Measurements from ENCODE around the gene PNO1.

PNO1 gene

DNA sequence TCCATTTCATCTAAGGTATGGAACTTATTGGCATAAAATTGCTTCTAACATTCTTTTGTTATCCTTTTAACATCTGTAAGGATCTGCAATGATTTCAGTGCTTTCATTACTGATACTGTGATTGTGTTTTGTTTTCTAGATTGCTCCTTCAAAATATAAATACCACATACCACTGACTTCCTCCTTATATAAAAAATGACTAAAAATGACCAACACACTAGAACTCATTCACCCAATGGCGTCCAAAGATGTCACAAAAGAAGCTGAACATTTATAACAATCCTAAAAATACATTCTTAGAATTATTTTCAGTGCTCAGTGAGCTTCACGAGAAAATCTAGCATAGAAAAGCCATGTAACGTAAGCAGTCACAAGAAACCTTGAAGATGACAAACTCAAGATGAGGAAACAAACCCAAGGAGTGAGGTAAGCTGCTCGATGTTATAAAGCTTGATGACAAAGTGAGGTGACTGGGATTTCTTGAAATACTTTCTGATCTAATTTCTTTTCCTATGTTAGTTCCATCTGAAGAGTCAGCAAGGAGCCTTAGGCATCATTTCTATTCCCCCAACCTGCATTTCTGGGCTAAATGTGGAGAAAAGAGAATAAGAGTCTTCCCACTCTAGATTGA lies 42.6 kb downstream of the PNO1 start:
- DNase-seq (ENCODE audit: low read depth, low spot score), result no peak
- TF ChIP-seq, protein P1, sequence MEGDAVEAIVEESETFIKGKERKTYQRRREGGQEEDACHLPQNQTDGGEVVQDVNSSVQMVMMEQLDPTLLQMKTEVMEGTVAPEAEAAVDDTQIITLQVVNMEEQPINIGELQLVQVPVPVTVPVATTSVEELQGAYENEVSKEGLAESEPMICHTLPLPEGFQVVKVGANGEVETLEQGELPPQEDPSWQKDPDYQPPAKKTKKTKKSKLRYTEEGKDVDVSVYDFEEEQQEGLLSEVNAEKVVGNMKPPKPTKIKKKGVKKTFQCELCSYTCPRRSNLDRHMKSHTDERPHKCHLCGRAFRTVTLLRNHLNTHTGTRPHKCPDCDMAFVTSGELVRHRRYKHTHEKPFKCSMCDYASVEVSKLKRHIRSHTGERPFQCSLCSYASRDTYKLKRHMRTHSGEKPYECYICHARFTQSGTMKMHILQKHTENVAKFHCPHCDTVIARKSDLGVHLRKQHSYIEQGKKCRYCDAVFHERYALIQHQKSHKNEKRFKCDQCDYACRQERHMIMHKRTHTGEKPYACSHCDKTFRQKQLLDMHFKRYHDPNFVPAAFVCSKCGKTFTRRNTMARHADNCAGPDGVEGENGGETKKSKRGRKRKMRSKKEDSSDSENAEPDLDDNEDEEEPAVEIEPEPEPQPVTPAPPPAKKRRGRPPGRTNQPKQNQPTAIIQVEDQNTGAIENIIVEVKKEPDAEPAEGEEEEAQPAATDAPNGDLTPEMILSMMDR (IDR thresholded peaks at IDR 0.05; ENCODE audit: low read depth, low read length), result no peak
- H3K4me3 ChIP-seq (ENCODE audit: low read depth, low read length), result no peak overlapping the region
- in situ Hi-C loops (cut with HindIII; ENCODE audit: low sequenced_read_pairs), result no loop called here

DNA sequence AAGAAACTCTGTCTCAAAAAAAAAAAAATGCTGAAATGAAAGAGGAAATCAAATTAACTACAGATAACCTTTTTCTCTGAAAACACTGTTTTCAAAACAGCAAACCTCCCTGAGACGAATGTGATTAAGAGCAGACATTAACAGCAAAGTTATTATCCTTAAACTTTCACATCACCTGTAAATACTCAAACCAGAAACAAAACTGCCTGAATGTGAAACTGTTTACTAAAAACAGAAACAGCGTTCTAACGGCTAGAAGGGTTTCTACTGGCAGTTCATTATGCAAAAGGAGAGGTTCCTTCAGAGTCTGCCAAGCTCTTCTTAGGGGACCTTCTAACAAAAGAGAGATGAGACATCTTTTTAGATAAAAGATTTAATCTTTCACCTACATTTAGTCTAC lies 45.9 kb downstream of the PNO1 start:
- no peak for DNase-seq (ENCODE audit: low read depth, low spot score)

DNA sequence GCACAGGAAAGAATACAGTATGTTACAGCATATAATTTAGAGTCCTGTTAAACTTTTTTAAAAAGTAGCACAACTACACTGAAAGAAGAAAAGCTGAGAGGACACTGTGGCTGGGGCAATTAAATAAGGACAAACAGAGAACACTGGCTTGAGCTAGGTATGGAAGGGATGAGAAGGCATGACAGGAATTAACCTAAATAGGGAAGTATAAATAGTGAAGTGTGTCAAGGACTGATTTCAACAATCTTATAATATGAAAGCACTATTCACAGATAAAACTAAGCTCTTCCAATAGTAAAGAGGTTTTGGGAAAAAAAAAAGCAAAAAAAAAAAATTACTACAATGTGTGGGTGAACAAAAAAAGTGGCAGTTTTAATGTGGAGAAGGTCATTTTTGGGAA lies 49.1 kb downstream of the PNO1 start:
- TF ChIP-seq, protein P1 (IDR thresholded peaks at IDR 0.05; ENCODE audit: low read depth, low read length), result no peak
- in situ Hi-C loops (cut with HindIII; ENCODE audit: low sequenced_read_pairs), result no loop called here
- no peak overlapping the region for H3K4me3 ChIP-seq (ENCODE audit: low read depth, low read length)
- no peak for DNase-seq (ENCODE audit: low read depth, low spot score)

More for the DNA sequence above, 45.9 kb downstream of the PNO1 start:
- H3K4me3 ChIP-seq (ENCODE audit: low read depth, low read length), result no peak overlapping the region
- in situ Hi-C loops (cut with HindIII; ENCODE audit: low sequenced_read_pairs), result no loop called here
- TF ChIP-seq, protein P1 (IDR thresholded peaks at IDR 0.05; ENCODE audit: low read depth, low read length), result no peak

DNA sequence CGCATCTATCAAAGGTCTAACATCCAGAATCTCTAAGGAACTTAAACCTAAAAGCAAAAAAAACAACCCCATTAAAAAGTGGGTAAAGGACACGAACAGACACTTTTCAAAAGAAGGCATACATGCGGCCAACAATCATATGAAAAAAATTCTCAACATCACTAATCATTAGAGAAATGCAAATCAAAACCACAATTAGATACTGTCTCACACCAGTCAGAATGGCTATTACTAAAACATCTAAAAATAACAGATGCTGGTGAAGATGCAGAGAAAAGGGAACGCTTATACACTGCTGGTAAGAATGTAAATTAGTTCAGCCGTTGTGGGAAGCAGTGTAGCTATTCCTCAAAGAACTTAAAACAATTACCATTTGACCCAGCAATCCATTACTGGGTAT lies 56.7 kb downstream of the PNO1 start:
- no peak overlapping the region for H3K4me3 ChIP-seq (ENCODE audit: low read depth, low read length)
- TF ChIP-seq, protein P1 (IDR thresholded peaks at IDR 0.05; ENCODE audit: low read depth, low read length), result no peak
- in situ Hi-C loops (cut with HindIII; ENCODE audit: low sequenced_read_pairs), result no loop called here
- DNase-seq (ENCODE audit: low read depth, low spot score), result no peak

DNA sequence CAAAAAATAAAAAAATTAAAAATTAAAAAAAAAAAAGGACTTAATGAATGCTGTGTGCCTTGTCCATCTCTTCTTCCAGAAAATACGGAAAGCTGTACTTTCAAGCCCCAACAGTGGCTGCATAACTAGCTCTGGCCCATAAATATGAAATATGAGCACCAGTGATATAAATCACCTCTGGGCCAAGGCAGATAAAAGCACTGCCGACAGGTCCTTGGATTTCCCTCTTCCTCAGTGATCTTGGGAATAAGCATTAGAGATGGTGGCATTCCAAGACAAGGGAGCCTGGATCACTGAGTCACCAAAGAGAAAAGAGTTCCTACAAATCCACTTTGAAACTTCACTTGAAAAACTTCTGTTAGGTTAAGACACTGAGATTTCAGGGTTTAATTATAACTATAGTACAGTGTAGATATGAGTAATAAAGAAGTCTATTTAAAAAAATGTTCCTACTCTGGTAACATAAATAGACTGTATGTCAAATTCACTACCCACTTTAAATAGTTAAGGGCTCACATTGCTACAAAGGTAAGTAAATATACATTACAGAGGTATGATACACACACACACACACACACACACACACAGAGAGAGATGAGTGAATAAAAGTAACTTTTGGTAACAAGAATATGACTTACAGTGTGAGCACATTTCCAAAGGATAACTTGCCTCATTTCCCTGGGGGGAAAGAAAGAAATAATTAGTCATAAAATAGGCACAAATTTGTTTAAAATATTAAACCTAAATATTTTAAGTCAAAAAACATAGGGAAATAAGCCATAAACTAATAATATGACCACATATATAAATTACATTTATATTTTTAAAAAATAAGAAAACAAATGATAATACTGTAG lies 59.0 kb downstream of the PNO1 start:
- in situ Hi-C loops (cut with HindIII; ENCODE audit: low sequenced_read_pairs), result no loop called here
- H3K4me3 ChIP-seq (ENCODE audit: low read depth, low read length), result no peak overlapping the region
- DNase-seq (ENCODE audit: low read depth, low spot score), result no peak
- TF ChIP-seq, protein P1 (IDR thresholded peaks at IDR 0.05; ENCODE audit: low read depth, low read length), result no peak

DNA sequence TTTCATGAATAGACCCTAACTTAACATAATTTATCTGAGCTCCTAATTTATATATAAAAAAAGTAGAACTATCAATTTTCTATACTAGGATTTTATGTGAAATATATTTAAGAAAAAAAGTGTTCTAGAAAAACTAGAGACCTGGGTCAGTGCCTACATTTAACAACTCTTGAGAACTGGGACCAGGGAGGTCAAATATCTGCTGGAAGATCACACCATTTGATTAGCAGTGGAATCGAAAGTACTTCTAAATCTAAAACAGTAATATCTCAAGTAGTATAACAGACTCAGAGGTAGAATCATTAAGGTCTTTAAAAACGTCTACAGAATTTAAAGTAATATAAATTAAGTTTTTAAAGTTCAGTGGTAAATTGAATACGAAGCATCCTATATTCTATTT lies 60.0 kb downstream of the PNO1 start:
- no peak overlapping the region for H3K4me3 ChIP-seq (ENCODE audit: low read depth, low read length)
- no peak for DNase-seq (ENCODE audit: low read depth, low spot score)
- TF ChIP-seq, protein P1 (IDR thresholded peaks at IDR 0.05; ENCODE audit: low read depth, low read length), result no peak
- in situ Hi-C loops (cut with HindIII; ENCODE audit: low sequenced_read_pairs), result no loop called here
